ENCODE data around the gene STAB2. TPM values are rescaled to one million over a fixed set of nuclear protein-coding genes. Genes with fewer than 3 reads are reported as not detected.

Gene STAB2
- total and polyA plus RNA-seq, 2 of the 4 experiments (the other 2 are of a cell fraction), result not detected

DNA sequence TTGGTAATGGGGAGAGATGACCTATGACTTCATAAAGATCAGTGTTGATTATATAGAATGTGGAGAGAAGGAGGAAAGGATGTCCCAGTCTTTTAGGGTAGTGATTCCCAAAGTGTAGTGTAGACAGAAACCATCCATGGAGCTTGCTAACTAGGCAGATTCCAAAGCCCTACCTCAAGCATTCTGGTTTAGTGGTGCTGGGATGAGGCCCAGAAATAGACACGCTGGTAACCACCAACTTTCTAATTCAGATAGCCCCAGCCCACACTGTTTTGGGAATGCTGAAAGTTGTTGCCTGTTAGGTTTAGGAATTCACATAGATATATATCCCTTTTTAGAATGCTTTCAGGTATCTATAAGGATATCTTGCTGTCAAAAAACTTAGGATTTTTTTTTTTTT, 69.2 kb downstream of the STAB2 start:
- dilution Hi-C loops (cut with HindIII; ENCODE audit: low sequenced_read_pairs, unreplicated experiment), result no loop called here
- TF ChIP-seq POLR2A (IDR thresholded peaks at IDR 0.05; ENCODE audit: low read depth, low read length) (no peak), RFX5 (IDR thresholded peaks at IDR 0.05; ENCODE audit: low read depth, low read length) (no peak), NFE2L2 (IDR thresholded peaks at IDR 0.05; ENCODE audit: low read depth, low read length) (no peak), CEBPB (IDR thresholded peaks at IDR 0.05; ENCODE audit: low read depth, low read length) (no peak), SMC3 (IDR thresholded peaks at IDR 0.05; ENCODE audit: low read depth, low read length) (no peak), BHLHE40 (IDR thresholded peaks at IDR 0.05; ENCODE audit: low read depth, low read length) (no peak), MAFK (IDR thresholded peaks at IDR 0.05; ENCODE audit: low read depth, low read length) (no peak), FOS (IDR thresholded peaks at IDR 0.05; ENCODE audit: low read depth, low read length) (no peak), RAD21 (IDR thresholded peaks at IDR 0.05; ENCODE audit: low read length) (no peak), MXI1 (IDR thresholded peaks at IDR 0.05; ENCODE audit: borderline replicate concordance, low read depth, low read length) (no peak), CHD1 (IDR thresholded peaks at IDR 0.05; ENCODE audit: low read depth, low read length) (no peak), RCOR1 (IDR thresholded peaks at IDR 0.05; ENCODE audit: insufficient replicate concordance, low read length) (no peak)
- TF ChIP-seq, protein P1, sequence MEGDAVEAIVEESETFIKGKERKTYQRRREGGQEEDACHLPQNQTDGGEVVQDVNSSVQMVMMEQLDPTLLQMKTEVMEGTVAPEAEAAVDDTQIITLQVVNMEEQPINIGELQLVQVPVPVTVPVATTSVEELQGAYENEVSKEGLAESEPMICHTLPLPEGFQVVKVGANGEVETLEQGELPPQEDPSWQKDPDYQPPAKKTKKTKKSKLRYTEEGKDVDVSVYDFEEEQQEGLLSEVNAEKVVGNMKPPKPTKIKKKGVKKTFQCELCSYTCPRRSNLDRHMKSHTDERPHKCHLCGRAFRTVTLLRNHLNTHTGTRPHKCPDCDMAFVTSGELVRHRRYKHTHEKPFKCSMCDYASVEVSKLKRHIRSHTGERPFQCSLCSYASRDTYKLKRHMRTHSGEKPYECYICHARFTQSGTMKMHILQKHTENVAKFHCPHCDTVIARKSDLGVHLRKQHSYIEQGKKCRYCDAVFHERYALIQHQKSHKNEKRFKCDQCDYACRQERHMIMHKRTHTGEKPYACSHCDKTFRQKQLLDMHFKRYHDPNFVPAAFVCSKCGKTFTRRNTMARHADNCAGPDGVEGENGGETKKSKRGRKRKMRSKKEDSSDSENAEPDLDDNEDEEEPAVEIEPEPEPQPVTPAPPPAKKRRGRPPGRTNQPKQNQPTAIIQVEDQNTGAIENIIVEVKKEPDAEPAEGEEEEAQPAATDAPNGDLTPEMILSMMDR (conservative IDR thresholded peaks at IDR 0.05; ENCODE audit: low read depth, low read length), result no peak
- TF ChIP-seq, protein P2, sequence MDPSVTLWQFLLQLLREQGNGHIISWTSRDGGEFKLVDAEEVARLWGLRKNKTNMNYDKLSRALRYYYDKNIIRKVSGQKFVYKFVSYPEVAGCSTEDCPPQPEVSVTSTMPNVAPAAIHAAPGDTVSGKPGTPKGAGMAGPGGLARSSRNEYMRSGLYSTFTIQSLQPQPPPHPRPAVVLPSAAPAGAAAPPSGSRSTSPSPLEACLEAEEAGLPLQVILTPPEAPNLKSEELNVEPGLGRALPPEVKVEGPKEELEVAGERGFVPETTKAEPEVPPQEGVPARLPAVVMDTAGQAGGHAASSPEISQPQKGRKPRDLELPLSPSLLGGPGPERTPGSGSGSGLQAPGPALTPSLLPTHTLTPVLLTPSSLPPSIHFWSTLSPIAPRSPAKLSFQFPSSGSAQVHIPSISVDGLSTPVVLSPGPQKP (IDR thresholded peaks at IDR 0.05; ENCODE audit: borderline replicate concordance, low read depth, low read length), result no peak
- TF ChIP-seq, protein P3, sequence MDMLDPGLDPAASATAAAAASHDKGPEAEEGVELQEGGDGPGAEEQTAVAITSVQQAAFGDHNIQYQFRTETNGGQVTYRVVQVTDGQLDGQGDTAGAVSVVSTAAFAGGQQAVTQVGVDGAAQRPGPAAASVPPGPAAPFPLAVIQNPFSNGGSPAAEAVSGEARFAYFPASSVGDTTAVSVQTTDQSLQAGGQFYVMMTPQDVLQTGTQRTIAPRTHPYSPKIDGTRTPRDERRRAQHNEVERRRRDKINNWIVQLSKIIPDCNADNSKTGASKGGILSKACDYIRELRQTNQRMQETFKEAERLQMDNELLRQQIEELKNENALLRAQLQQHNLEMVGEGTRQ (IDR thresholded peaks at IDR 0.05; ENCODE audit: low read depth, low read length), result no peak
- Histone ChIP-seq H2AK9ac (replicated peaks; ENCODE audit: low read depth, low read length, poor library complexity) (no peak overlapping the region), H3K9me3 (ENCODE audit: control insufficient read depth, insufficient read depth, low read length) (no peaks in the 10 kb centered on the region), H3K79me1 (ENCODE audit: low read depth in 1 of 2, low read length in 2 of 2) (no peaks in the 10 kb centered on the region), H3K4me2 (ENCODE audit: low read depth, low read length) (no peak overlapping the region), H4K20me1 (ENCODE audit: insufficient read depth, low read length) (no peaks in the 10 kb centered on the region), H2BK15ac (ENCODE audit: low read depth, low read length) (no peak overlapping the region), H2AK5ac (ENCODE audit: low read depth, low read length) (no peak overlapping the region), H3K23ac (ENCODE audit: low read depth, low read length) (no peak overlapping the region), H3K27me3 (ENCODE audit: control insufficient read depth, insufficient read depth, low read length) (peaks cover 3% of the 10 kb centered on the region), H3K4me1 (ENCODE audit: control insufficient read depth, insufficient read depth, low read length) (no peaks in the 10 kb centered on the region), H4K8ac (ENCODE audit: low read depth in 2 of 2, low read length in 2 of 2) (no peak overlapping the region), H3K56ac (ENCODE audit: extremely low read depth, insufficient read depth, low read length) (no peak overlapping the region), H4K5ac (ENCODE audit: low read depth, low read length) (no peak overlapping the region), H2BK120ac (ENCODE audit: low read depth, low read length) (no peak overlapping the region), H4K91ac (ENCODE audit: insufficient read depth, low read depth, low read length) (no peak overlapping the region), H2AFZ (replicated peaks; ENCODE audit: low read length, poor library complexity) (no peak overlapping the region), H2BK5ac (ENCODE audit: low read depth, low read length, poor library complexity, severe bottlenecking) (no peak overlapping the region), H3K9ac (ENCODE audit: low read depth, low read length) (no peak overlapping the region), H3K9me1 (ENCODE audit: insufficient read depth, low read length) (no peaks in the 10 kb centered on the region), H3K14ac (replicated peaks; ENCODE audit: low read depth, low read length) (no peak overlapping the region), H3K4ac (ENCODE audit: low read depth, low read length) (no peak overlapping the region), H2BK20ac (ENCODE audit: low read depth, low read length) (no peak overlapping the region), H3K36me3 (ENCODE audit: control insufficient read depth, insufficient read depth, low read length) (no peaks in the 10 kb centered on the region; the same call in 1 of the 2 replicates), H3K4me3 (ENCODE audit: insufficient read depth, low read depth, low read length) (no peak overlapping the region), H3K27ac (ENCODE audit: insufficient read depth, low read length) (no peak overlapping the region), H3K18ac (ENCODE audit: low read depth, low read length) (no peak overlapping the region)
- ChIA-PET CTCF (no interaction called here), POLR2A (ENCODE audit: unreplicated experiment) (no interaction called here)
- no CpG with 5 or more reads among the region's 1 CpG for WGBS, 2 experiments (ENCODE audit: extremely low coverage in 2 of 2, insufficient read length in 1 of 2)
- no peak for DNase-seq
- BruUV-seq (replicated peaks), result no TSS peak
- in situ Hi-C loops (cut with MboI; ENCODE audit: low sequenced_read_pairs), result no loop called here
- intact Hi-C loops (cut with micrococcal nuclease), result no loop called here
- no peak for ATAC-seq (ENCODE audit: low read depth)
